KOPT-K1 (cell line): Measurements from ENCODE around the gene AKR7A3.
"Not testable (repeated sequence)": the region's sequence is repeated elsewhere in the genome, so short reads cannot be mapped to it uniquely, and the experiment has no call there.

Source experiments
- H3K27ac ChIP-seq: fragments of 200-600 bp; sonication (generic); 2 replicates; pipeline ENCODE4 v1.5.1; 2016; ENCODE audit warnings: antibody characterized with exemption, mild to moderate bottlenecking, low read depth, low read length; ENCODE audit not compliant: poor library complexity, severe bottlenecking
- H3K36me3 ChIP-seq: fragments of 200-600 bp; sonication (generic); 2 replicates; pipeline ENCODE4 v1.5.1; 2017; ENCODE audit warnings: antibody characterized with exemption, mild to moderate bottlenecking, low read length, moderate library complexity; ENCODE audit not compliant: insufficient read depth
- H3K9me3 ChIP-seq: fragments of 200-600 bp; sonication (generic); 2 replicates; pipeline ENCODE4 v1.5.1; 2017; ENCODE audit warnings: antibody characterized with exemption, low read length, mild to moderate bottlenecking; ENCODE audit not compliant: insufficient read depth, poor library complexity, severe bottlenecking

The AKR7A3 gene

DNA sequence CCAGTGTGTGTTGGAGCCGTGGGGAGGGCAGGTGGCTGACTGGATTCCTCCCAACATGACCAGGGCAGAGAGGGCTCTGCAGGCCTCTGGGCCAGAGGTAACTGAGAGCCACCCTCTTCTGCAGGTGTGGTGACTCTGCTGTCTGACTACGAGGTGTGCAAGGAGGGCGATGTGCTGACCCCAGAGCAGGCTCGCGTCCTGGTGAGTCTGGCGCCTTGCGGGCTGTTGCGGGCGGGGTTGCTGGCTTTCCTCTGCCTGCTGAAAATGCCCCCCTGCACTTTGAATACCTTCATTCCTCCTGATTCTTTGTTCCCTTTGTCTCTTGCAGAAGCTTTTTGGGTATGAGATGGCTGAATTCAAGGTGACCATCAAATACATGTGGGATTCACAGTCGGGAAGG, 30.2 kb downstream of the AKR7A3 start:
- Histone ChIP-seq H3K9me3 (no peaks in the 10 kb centered on the region), H3K36me3 (peaks cover 75% of the 10 kb centered on the region), H3K27ac (no peak overlapping the region)

GRCh38 chr1:19257178-19257914, 31.2 kb downstream of the AKR7A3 start:
- H3K36me3 ChIP-seq, result peaks cover 75% of the 10 kb centered on the region
- no peak overlapping the region for H3K27ac ChIP-seq
- no peaks in the 10 kb centered on the region for H3K9me3 ChIP-seq

GRCh38 chr1:19256301-19256700, 32.3 kb downstream of the AKR7A3 start:
- not testable (repeated sequence) for H3K9me3 ChIP-seq, H3K27ac ChIP-seq
- peaks cover 75% of the 10 kb centered on the region for H3K36me3 ChIP-seq

DNA sequence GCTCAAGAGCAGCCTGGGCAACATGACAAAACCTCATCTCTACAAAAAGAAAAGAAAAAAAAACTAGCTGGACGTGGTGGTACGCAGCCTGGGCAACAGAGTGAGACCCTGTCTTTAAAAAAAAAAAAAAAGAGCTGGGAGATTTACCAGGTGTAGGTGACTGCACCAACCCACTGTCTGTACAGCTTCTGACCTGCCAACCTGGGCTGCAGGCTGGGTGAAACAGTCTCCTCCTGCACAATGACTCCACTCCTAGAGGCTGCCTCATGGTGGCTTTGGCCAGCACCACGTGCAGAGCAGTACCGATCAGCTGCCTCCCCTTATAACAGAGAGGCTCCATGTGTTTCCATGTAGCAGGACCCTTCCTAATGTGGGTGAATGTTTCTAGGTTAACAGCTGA, 33.3 kb downstream of the AKR7A3 start:
- Histone ChIP-seq H3K9me3 (no peaks in the 10 kb centered on the region), H3K36me3 (peaks cover 67% of the 10 kb centered on the region), H3K27ac (no peak overlapping the region)

GRCh38 chr1:19254416-19254815, 34.2 kb downstream of the AKR7A3 start:
- Histone ChIP-seq H3K36me3 (peaks cover 58% of the 10 kb centered on the region), H3K27ac (no peak overlapping the region)

GRCh38 chr1:19251305-19252196, 37.0 kb downstream of the AKR7A3 start, which contains the start of the genes EMC1 and MRTO4:
Gene EMC1 (minus strand): TSS chr1:19251524. CDS start chr1:19251509, 15 bp downstream.
Gene MRTO4 (plus strand): TSS chr1:19251805. CDS start chr1:19251836, 31 bp downstream.
- peak within 1 kb of the TSS; percentile 94 for H3K27ac ChIP-seq
- peaks cover 38% of the 10 kb centered on the region for H3K36me3 ChIP-seq
- no peaks in the 10 kb centered on the region for H3K9me3 ChIP-seq

More at GRCh38 chr1:19254416-19254815, 34.2 kb downstream of the AKR7A3 start:
- no peaks in the 10 kb centered on the region for H3K9me3 ChIP-seq

DNA sequence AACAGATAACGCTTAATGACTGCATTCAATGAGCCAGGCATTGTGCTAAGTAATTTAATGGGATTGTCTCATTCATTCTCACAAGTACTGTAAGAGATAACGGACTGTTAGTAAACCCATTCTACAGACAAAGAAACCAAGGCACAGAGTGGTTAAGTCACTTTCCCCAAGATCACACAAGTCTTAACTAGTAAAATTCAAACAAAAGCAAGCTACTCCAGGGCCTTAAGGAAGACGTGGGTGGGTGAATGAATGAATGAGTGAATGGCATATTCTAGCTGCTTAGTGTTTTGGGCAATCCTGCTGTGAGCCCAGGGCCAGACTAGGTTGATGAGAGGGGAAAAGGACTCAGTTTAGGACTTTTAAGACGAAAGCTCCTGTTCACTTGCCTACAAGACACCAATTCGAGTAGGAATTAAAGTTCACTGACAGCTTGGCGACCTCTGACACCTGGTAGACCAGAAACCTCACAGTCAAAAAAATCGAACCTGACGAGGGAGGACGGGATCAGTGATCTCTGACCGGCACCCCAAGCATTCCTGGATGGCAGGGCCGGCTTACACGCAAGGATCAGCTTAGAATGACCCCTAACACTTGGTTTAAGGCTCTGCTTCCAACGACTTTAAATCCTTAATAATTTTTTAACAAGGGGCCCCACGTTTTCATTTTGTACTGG, 37.8 kb downstream of the AKR7A3 start:
- Histone ChIP-seq H3K36me3 (peaks cover 30% of the 10 kb centered on the region), H3K27ac (peak overlapping the region; percentile 94), H3K9me3 (no peaks in the 10 kb centered on the region)

- H3K9me3 ChIP-seq, result no peaks in the 10 kb centered on the region
- peaks cover 91% of the 10 kb centered on the region for H3K36me3 ChIP-seq
- no peak overlapping the region for H3K27ac ChIP-seq
These were observed 47.7 kb downstream of the AKR7A3 start for GRCh38 chr1:19240673-19241538.

GRCh38 chr1:19239876-19240275, 48.7 kb downstream of the AKR7A3 start:
- H3K9me3 ChIP-seq, result no peaks in the 10 kb centered on the region
- peaks cover 96% of the 10 kb centered on the region for H3K36me3 ChIP-seq
- no peak overlapping the region for H3K27ac ChIP-seq

- Histone ChIP-seq H3K9me3 (no peaks in the 10 kb centered on the region), H3K27ac (no peak overlapping the region), H3K36me3 (peaks cover 96% of the 10 kb centered on the region)
These were observed 54.3 kb downstream of the AKR7A3 start for GRCh38 chr1:19234224-19234623.
